Panc1 (cell line): ENCODE results near the gene AP3M1.

Source experiments
- POLR2AphosphoS5 ChIP-seq: IDR thresholded peaks from 2 replicates; pipeline ENCODE4 v1.6.1; 2012; ENCODE audit warnings: mild to moderate bottlenecking, low read depth, low read length, moderate library complexity
- SIN3A ChIP-seq: IDR thresholded peaks from 2 replicates; pipeline ENCODE4 v1.6.1; 2012; ENCODE audit warnings: low read depth, mild to moderate bottlenecking, low read length, moderate library complexity, borderline replicate concordance; ENCODE audit not compliant: insufficient read depth
- TF ChIP-seq, protein P1 (sequence below): fragments of 450-650 bp; IDR thresholded peaks from 2 replicates; pipeline ENCODE4 v1.5.1; 2017; ENCODE audit warnings: mild to moderate bottlenecking

DNA sequence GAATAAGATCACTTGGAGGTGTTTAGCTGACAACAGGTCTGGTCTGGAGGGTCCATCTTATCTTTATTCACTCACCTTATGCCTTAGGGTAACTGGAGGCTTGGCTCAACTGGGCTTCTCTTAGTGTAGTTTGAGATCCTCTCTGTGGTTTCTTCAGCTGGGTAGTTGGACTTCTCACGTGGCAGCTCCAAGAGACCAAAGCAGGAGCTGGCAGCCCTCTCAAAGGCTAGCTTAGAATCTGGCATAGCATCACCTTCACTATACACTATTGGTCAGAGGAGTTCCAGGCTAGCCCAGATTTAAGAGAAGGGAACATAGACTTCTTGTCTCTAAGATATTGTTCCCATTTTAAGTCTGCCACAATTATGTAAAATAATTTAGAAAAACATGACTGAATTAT is 16.8 kb upstream of the AP3M1 start:
- TF ChIP-seq SIN3A = no peak
- TF ChIP-seq, protein P1, sequence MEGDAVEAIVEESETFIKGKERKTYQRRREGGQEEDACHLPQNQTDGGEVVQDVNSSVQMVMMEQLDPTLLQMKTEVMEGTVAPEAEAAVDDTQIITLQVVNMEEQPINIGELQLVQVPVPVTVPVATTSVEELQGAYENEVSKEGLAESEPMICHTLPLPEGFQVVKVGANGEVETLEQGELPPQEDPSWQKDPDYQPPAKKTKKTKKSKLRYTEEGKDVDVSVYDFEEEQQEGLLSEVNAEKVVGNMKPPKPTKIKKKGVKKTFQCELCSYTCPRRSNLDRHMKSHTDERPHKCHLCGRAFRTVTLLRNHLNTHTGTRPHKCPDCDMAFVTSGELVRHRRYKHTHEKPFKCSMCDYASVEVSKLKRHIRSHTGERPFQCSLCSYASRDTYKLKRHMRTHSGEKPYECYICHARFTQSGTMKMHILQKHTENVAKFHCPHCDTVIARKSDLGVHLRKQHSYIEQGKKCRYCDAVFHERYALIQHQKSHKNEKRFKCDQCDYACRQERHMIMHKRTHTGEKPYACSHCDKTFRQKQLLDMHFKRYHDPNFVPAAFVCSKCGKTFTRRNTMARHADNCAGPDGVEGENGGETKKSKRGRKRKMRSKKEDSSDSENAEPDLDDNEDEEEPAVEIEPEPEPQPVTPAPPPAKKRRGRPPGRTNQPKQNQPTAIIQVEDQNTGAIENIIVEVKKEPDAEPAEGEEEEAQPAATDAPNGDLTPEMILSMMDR = no peak
- no peak for TF ChIP-seq POLR2AphosphoS5
